HG02759 (cell line): ENCODE data around the gene ZNHIT2.
A peak's percentile ranks its signal among the peaks of the same experiment; 100 is the strongest.

Experiments
- ATAC-seq: cut with Tn5 transposase; IDR thresholded peaks from one replicate; pipeline ENCODE4 v1.9.1; 2021; ENCODE audit warnings: mild to moderate bottlenecking, moderate library complexity; ENCODE audit not compliant: unreplicated experiment

The ZNHIT2 gene

DNA sequence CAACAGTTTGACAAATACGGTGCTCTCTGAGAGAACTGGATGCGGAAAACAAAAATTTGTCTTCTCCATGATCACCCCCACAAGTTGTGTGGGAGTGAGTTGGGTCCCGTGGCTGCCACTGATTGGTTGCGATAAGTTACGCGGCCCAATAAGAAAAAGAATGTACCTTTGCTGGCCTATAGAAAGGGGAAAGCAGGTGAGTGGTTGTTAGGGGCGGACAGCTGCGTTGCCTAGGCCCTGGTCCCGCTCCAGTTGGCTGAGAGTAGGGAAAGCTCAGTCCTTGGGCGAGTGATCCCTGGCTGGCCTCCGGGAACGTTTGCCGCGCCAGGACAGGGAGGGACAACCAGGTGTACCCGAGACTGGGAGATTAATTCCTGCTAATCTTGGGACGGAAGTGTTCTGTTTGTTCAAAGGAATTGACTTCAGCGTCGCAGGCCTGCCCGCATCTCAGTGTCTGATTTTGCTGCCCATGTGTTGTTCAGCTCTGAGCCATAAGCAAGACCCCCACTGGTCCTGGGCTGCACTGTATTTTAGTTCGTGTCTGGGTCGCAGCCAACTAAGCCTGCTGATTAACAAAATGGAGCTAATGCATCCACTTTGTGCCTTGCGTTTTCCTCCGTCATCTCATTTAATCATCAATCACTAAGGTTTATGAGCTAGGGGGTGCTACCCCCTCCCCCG is 17.6 kb upstream of the ZNHIT2 start:
- ATAC-seq = peak; percentile 59

DNA sequence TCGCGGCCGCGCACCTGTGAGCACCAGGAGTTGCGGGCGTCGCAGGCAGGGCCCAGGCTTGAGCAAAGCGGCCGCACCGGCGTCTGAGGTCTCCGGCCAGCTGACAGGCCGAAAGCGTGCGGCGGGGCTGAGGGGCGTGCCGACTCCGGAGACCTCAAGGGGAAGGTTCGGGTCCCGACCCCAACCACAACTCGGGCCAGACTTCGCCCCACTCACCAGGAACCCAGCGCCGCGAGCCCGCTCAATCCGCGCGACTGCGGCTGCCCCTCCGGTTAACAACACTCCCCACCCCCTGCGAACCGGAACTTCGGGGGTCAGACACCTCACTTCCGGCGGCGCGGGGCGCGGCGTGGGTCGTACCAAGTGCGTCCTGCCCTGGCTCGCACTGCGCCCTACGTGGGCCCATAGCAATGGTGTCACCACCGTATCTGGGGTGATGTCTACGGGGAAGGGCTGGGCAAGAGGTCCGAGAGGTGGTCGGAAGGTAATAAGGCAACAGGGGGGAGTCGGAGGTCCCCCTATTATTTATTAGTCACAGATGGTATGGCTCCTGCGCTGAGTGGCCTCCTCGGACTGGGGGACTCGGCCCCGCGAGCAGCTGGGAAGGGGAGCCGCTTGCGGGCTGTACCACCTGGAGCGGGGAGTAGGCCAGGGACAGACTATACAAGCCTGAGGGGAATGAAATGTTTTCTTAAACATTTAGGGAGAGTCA is 16.9 kb upstream of the ZNHIT2 start, which contains the start of gene SYVN1:
Gene SYVN1 (minus strand): TSS at position 280 of the 712 bp plus-strand sequence. CDS start 918 bp downstream, outside the sequence.
- peak; percentile 64 for ATAC-seq

DNA sequence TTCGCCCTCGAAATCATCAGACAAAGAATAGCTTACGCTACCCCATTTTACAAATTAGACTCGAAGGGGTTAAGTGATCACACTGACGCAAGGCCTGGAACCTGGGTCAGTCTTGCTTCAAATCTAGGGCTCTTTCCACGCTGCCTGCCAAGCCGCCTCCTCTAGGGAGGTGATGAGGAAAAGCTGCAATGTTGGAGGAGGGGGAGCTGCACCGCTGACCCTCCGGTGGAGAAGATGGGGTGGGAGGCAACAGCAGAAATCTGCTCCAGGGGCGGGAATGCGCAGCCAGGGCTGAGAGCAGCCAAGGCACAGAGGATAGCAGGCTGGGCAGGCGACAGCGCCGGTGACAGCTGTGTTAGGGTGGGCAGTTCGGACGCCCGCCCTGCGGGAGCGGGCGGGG is 16.2 kb upstream of the ZNHIT2 start:
- ATAC-seq = no peak

DNA sequence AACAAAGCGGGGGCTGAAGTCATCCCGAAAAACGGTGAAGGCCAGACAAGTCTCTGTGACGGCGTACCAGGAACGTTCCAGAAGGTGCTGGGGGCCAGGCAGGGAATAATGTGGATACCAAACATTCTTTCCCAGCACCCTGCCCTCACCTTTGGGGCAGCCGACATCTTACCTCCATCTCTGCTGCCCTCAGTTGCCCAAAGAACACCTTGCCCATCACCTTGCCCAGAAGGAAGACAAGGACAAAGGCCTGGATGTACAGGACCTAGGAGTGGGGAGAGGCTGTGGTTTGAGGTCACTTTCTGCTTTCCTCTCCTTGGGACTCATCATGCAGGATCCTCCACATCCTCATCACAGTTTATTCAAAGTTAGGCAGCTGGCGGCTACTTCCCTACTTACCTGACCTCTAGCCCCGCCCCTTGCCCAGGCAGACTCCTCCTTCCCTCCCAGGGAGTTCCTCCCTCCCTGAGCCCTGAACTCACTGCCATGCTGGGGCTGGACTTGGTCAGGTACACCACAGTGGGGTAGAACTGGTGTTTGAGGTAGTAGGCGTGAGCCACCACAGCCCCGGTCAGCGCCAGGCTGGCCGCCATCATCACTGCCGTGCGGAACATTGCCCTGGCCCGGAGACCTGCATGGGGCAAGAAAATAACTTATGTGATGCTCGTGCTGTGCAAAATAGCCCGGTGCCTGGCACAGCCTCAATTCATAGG is 15.6 kb upstream of the ZNHIT2 start:
- no peak for ATAC-seq

DNA sequence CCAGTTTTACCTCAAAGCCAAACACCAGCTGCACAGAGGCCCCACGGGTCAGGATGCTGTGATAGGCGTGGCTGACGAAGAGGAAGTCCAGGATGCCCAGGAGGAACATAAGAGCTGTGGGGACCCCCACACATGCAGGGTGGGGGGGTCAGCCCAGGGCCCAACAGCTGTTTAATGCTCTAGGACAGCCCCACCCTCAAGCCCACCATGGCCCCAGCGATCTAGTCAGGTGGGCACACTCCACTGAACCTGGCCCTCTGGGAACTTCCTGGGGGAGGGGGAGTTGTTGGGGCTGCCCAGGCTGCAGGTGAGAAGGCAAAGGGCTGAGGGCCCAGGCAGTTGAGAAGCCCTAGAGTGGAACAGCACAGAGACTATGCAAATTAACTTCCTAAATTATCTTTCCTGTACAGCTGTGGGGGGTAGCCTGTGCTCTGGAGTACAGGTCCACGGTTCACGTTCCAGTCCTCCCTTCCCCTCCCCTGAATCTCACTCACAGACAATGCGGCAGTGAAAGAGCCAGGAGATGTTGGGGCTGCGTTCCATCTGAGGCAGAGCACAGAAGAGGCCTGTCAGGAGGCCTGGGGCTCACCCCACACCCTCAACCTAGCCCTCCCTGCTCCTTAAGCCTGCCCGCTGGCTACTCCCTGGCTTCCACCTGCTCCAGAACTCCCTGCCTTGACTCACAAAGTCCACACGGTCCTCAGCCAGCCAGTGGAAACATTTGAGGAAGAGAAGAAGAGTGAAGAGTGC is 14.9 kb upstream of the ZNHIT2 start:
- peak; percentile 44 for ATAC-seq

DNA sequence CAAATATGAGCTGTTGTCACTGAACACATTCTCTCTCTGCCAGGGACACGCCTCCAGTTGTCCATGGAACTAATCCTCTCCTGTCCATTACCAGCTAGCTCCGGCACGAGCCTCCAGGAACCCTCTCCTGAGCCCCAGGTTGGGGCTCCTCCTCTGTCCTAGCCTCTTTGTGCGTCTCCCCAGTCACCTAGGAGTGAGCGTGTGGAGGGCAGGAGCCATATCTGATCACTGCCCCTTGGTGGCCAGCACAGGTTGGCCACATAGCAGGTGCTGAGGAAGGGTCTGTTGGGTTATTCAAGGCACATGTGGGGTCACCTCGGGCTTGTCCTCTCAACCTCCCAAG is 14.4 kb upstream of the ZNHIT2 start:
- ATAC-seq = no peak

DNA sequence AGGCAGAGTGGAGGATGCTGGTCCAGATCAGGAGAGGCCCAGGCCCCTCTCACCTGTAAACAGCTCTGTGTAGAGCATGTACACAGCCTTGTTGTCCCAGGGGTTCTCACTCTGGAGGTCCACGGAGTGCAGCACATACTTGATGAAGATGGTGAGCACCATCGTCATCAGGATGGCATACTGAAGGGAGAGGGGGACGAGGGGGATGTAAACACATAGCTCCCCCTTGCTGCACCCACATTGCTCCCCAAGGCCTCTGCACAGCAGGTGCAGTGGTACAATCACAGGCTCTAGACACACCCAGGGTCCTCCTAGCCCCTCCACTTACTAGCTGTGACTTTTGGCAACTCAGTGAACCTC is 13.9 kb upstream of the ZNHIT2 start:
- ATAC-seq = no peak

DNA sequence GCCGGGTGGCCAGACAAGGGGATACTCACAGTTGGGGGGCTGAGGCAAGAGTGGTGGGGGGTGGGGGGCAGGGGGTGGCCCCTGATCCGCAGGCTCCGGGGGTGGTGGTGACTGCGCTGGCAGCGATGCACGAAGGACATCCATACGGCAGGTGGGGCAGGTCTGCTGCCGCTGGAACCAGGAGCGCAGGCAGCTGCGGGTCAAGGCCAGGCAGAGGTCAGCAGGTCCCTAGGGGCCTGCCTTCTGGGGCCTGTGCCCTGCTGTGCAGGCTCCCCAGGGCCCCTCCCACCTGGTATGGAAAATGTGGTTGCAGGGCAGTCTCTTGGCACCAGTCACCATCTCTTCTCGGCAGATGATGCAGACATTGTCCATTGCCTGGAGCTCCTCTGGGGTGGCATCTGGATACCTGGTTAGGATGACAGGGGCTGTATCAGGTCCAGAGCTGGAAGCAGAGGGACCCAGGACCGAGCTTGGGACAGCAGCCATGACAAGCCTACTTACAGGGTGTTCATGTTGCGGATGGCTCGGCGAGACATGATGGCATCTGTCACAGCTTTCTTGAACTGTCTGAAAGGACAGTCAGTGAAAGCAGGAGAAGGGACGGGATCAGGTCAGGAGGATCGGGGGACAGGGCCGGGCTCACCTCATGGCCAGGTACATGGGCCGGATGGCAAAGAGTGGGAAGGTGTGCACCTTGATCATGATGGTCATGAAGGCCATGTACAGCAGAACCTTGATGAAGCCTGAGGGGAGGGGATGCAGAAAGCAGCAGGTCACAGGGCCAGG is 13.3 kb upstream of the ZNHIT2 start:
- no peak for ATAC-seq

DNA sequence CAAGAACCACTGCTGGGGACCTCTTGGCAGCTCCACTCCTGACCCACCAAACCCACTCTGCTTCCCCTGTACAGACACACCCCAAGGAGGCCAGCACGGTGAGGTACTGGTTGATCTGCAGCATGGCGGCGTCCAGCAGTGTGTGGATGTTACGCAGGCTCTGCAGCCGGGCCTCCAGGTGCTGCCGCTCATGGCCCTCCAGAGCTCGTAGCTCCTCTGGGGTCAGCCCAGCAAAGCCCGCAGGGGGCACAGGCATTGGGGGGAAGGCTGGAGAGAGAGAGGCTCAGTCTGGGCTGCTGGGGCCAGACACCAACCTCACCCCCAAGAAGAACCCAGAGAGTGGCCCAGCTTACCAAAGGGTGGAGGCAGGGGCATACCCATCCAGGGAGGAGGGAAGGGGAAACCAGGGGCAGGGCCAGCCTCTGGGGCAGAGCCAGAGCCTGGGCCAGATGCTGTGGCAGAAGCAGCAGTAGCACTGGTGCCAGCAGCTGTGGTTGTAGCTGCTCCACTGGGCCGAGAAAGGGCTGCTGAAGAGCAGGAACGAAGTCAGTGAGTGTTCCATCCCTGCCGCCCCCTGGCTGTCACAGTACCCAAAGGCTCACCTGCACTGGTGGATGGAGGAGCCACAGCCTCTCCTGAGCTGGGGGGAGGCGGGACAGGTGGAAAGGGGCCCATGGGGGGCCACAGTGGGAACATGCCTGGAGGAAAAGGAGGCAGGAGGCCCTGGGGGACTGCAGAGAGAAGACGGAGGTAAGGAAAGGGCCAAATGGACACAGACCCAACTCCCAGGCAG is 12.3 kb upstream of the ZNHIT2 start:
- ATAC-seq = no peak

DNA sequence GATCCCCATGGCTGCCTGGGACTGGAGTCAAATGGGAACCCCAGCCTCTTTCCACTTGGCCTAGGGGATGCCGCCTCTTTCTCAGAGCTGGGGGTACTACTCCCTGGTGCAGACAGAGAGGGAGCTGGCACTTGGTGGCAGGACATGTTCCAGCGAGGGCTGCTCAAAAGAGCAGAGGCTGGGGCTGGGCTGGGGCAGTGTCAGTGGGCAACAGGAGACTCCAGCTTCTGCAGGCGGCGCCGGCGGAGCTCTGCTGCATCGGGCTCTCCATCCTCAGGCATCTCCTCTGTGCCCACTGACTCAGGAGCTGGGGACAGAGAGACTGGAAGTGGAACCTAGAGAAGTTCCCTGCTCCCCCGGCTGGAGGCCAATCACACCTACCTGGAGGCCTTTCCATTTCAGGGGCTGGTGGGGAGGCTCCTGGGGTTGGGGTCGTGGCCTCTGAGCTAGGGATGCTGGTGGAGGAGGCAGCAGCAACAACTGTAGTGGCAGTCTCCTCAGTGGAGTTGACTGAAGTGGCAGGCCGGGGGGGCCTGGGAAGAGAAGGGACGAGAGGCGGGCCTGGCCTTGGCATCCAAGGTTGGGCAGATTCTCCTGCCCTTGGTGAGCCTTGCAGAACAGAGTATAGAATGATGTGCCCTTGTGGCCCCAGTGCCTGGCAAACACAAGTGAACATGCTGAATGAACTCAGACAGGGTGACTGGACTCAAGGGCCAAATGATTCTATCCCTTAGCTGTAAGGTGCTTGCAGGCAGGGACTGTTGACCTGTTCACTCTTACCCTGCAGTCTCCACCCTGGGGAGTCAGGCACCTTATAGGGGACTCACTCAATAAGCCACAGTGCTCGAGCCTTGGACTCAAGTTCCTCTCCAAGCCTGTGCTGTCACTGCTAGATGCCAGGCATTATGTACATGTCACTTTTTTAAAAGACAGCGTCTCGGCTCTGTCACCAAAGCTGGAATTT is 11.0 kb upstream of the ZNHIT2 start:
- ATAC-seq = no peak

DNA sequence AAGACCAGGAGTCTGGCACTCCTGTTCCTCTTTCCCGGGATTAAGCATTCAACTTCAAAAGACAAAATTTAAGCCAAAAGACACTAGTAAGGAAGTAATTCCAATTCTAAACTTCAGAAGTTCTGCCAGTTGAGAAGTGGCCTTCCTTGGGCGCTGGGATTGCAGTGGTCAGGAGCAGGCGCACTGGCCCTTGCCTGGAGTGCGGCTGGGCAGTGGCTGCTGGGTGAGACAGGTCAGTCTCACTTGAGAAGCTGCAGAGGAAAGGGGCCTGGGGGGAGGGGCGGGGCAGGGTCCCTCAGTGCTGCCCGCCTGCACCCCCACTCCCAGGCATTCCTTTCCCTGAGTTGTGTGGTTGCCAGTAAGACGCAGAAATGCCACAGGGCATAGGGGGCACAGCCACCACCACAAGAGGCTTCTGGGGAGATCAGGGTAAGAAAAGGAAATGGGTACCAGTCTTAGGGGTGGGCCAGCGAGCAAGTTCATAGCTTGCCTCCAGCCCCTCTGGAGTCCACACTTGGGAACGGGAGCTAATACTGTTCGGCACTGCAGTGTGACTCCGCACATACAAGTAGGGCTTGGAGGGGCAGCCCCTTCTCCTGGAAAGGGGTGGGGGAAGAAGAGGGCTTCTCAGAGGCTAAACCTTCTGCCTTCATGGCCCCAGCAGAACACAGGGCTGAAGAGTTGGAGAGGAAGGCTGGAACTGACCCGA is 10.1 kb upstream of the ZNHIT2 start:
- ATAC-seq = no peak

DNA sequence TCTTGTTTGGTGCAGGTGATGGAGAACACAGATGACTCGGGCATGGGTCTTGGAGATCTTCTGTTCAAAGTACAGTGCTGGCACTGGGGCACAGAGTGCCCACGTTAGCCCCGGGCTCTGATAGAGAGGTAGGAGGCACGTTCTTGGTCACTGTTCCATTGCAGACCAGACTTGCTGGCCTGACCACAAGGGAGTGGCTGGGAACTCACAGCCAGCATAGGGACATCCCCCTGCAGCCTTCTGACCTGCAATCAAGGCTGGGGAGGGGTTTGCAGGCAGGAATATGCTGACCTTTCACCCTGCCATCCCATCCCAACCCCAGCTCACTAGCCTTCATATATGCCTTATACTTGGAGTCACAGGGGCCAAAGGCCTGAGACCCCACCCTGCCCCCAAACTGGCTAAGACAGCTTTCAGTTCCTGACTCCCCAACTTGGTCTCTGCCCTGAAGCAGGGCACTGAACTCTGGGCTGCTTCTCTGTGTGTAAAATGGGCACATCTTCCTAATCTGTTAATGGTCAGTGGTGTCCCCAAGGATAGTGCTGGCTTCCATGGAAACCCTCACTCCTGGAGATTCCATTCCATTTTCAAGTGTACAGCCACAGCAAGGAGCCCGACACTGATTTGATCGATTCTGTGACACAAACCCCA is 9.2 kb upstream of the ZNHIT2 start:
- no peak for ATAC-seq

DNA sequence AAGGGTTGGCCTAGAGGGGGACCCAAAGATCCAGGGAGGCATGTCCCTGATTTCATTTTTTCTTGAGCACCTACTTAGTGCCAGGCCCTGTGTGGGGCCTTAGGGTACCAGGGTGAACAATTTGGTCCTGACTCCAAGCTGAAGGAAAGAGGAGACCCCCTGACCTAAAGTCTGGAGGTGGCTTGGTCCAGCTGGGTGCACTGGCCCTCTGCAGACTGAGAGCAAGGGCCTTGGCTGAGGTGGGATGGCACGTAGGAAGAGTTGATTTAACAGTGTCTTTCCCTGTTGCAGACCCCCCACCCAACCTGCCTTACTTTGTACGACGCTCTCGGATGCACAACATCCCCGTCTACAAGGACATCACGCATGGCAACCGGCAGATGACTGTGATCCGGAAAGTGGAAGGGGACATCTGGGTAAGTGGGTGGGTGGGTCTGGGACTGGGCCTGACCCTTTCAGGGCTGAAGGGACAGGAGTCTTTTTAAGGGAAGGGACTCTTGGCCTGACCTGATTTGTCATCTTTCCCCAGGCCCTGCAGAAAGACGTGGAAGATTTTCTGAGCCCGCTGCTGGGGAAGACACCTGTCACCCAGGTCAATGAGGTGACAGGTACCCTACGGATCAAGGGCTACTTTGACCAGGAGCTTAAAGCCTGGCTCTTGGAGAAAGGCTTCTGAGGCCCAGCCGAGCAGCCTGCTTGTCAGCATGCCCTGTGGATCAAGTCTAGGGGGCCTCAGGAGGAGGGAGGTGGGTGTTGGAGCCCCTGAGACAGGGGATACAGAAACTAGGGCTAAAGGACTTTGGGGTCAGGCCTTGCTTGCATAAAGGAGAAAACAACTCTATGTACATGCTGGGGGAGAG is 7.9 kb upstream of the ZNHIT2 start:
- ATAC-seq = no peak

DNA sequence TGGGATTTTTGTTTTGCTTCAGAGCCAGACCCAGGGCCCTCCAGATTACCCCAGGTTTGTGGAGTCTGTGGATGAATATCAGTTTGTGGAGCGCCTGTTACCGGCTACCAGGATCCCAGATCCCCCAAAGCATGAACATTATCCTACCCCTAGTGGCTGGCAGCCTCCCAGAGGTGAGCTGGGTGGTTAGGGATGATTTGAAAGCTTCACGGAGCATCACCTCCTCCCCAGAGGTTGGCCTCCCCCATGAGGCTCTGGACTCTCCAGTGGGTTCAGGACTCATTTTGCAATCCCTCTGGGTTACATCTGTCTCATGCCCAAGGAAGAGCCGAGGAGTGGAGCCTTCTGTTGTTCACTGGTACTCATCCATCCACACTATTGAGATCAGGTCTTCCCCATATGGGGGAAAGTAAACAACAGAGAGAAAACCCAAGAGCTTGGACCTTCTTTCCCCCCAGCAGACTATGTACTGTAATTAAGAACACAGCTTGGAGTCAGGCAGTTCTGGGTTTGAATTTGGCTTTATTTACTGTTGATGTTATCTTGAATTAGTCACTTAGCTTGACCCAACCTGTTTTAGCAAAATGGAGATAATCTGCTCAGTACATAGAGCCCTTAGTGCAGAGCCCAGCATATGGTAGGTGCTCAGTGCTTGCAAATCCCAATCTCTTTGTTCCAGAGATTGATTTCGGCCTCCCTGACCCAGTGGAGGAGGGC is 7.1 kb upstream of the ZNHIT2 start:
- no peak for ATAC-seq

DNA sequence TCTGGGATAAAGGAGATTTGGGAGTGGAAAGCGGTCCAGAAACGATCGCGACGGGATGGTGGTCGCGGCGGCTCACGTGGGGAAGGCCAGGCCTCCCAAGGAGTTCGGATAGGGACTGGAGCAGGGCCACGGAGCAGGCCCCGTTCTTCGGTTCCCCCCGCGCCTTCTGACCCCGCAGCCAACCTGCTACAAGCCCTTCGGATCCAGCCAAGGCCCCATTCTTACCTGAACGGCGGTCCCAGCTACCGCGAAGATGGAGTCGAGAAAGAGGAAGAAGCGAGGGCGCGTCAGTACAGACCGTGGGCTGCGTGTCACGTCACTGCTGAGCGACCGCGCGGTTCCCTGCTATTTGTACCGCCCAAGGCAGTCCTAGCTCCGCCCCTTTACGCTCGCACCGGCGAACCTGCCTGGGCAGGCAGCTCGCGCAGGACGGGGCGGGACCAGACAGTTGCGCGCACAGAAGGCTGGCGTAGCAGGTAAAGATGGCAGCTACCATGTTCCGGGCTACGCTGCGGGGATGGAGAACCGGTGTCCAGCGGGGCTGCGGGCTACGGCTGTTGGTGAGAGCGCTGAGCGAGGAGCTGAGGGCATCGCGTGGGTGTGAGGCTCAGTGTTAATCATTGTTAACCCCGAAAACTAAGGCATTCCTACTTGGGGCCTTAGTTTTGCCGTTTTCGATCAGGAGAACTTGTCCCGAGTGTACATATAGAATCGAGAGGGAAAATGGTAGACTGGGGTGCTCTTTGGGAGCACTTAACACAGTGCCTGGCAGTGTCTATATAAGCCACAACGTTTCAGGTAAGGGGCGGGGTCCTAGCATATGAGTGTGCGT is 4.6 kb upstream of the ZNHIT2 start, which contains the start of the genes FAU and MRPL49:
Gene FAU (minus strand): TSS at position 270 of the 832 bp plus-strand sequence. CDS start 321 bp downstream, outside the sequence.
Gene MRPL49 (plus strand): TSS at position 457 of the 832 bp plus-strand sequence. CDS start 26 bp downstream, at position 483.
- peak; percentile 72 for ATAC-seq
